CD4-positive, alpha-beta T cell (primary cell): ENCODE data around the gene MAN2A2. TPM values are rescaled to one million over a fixed set of nuclear protein-coding genes. Genes with fewer than 3 reads are reported as not detected.
"Not testable (repeated sequence)": the region's sequence is repeated elsewhere in the genome, so short reads cannot be mapped to it uniquely, and the experiment has no call there.

ENCODE experiments used
- ATAC-seq: fragments of 200-7000 bp; cut with Tn5 transposase; one replicate; pipeline ENCODE4 v1.10.0; 2022; ENCODE audit warnings: mild to moderate bottlenecking; ENCODE audit not compliant: poor library complexity
- CTCF ChIA-PET: fragments of 350-600 bp; sonication (Branson Sonifier 250); formaldehyde crosslinking; loops from one replicate; lab custom pipeline; 2021; ENCODE audit warnings: antibody characterized with exemption, inconsistent platforms; lab: Charles Lee
- POLR2A ChIA-PET: fragments of 350-600 bp; sonication (Branson Sonifier 250); formaldehyde crosslinking; loops from one replicate; lab custom pipeline; 2021; ENCODE audit warnings: antibody characterized with exemption, inconsistent platforms; lab: Charles Lee
- DNase-seq, 14 experiments: peaks; one replicate each; pipeline ENCODE4 v3.0.0-alpha.2; 2013 to 2020; ENCODE audit warnings: mixed read lengths in 2 of 14
- H3K27ac ChIP-seq, 2 donors: one replicate each; pipeline versions ENCODE4 v1.5.1 to v1.7.0; 2013; ENCODE audit warnings: low read length in 2 of 2, low read depth in 1 of 2, mild to moderate bottlenecking in 1 of 2
- H3K27me3 ChIP-seq, 2 experiments: 1 replicate in 1 of 2; 2 replicates in 1 of 2; pipeline versions ENCODE4 v1.6.1 to v1.7.0; 2013; ENCODE audit warnings: low read length in 2 of 2, control low read depth in 1 of 2, mild to moderate bottlenecking in 1 of 2, moderate library complexity in 1 of 2; ENCODE audit not compliant: insufficient read depth in 2 of 2, control insufficient read depth in 1 of 2
- H3K36me3 ChIP-seq: one replicate; pipeline ENCODE4 v1.6.1; 2013; ENCODE audit warnings: low read length, control low read depth; ENCODE audit not compliant: insufficient read depth
- H3K4me1 ChIP-seq: one replicate; pipeline ENCODE4 v1.6.1; 2013; ENCODE audit warnings: low read length, control low read depth; ENCODE audit not compliant: insufficient read depth
- H3K4me3 ChIP-seq: one replicate; pipeline ENCODE4 v1.5.1; 2013; ENCODE audit warnings: mild to moderate bottlenecking, low read length, moderate library complexity
- H3K9me3 ChIP-seq, 2 experiments: 1 replicate in 1 of 2; 2 replicates in 1 of 2; pipeline versions ENCODE4 v1.6.1 to v1.7.0; 2013; ENCODE audit warnings: low read length in 2 of 2, mild to moderate bottlenecking in 2 of 2, control low read depth in 1 of 2, moderate library complexity in 1 of 2; ENCODE audit not compliant: control insufficient read depth in 1 of 2, insufficient read depth in 1 of 2
- H3K27ac Mint-ChIP-seq: one replicate; pipeline ENCODE4 v1.8.0; 2020; ENCODE audit warnings: mixed read lengths
- H3K27me3 Mint-ChIP-seq: one replicate; pipeline ENCODE4 v1.8.0; 2021; ENCODE audit warnings: mixed read lengths
- H3K36me3 Mint-ChIP-seq: one replicate; pipeline ENCODE4 v1.8.0; 2021; ENCODE audit warnings: low read depth, mixed read lengths
- H3K4me1 Mint-ChIP-seq: one replicate; pipeline ENCODE4 v1.8.0; 2021; ENCODE audit warnings: low read depth, mixed read lengths
- H3K4me3 Mint-ChIP-seq: one replicate; pipeline ENCODE4 v1.8.0; 2020; ENCODE audit warnings: mild to moderate bottlenecking, mixed read lengths
- H3K9me3 Mint-ChIP-seq: one replicate; pipeline ENCODE4 v1.8.0; 2020; ENCODE audit warnings: mixed read lengths
- intact Hi-C, 2 experiments: fragments of 100-400 bp; cut with DNase I in 1 of 2; cut with micrococcal nuclease in 1 of 2; formaldehyde crosslinking; loops; one replicate each; pipeline versions ENCODE4 v1.15.1 to v1.9.0; 2023 to 2025; cut with DNase I, micrococcal nuclease
- total RNA-seq, 174 experiments: library from RNA in 2 of 174; stranded (reverse) in 2 of 174; gene quantifications; one replicate each; pipeline ENCODE4 v1.2.3 and lab custom pipeline; 2021 to 2026
- TF ChIP-seq, protein P1 (sequence below): fragments of 200-600 bp; IDR thresholded peaks from one replicate; pipeline ENCODE4 v1.8.0; 2022; ENCODE audit warnings: antibody characterized with exemption, mild to moderate bottlenecking

MAN2A2 gene
- total RNA-seq, 2 experiments from 2014 or later, result 125 to 128 TPM

DNA sequence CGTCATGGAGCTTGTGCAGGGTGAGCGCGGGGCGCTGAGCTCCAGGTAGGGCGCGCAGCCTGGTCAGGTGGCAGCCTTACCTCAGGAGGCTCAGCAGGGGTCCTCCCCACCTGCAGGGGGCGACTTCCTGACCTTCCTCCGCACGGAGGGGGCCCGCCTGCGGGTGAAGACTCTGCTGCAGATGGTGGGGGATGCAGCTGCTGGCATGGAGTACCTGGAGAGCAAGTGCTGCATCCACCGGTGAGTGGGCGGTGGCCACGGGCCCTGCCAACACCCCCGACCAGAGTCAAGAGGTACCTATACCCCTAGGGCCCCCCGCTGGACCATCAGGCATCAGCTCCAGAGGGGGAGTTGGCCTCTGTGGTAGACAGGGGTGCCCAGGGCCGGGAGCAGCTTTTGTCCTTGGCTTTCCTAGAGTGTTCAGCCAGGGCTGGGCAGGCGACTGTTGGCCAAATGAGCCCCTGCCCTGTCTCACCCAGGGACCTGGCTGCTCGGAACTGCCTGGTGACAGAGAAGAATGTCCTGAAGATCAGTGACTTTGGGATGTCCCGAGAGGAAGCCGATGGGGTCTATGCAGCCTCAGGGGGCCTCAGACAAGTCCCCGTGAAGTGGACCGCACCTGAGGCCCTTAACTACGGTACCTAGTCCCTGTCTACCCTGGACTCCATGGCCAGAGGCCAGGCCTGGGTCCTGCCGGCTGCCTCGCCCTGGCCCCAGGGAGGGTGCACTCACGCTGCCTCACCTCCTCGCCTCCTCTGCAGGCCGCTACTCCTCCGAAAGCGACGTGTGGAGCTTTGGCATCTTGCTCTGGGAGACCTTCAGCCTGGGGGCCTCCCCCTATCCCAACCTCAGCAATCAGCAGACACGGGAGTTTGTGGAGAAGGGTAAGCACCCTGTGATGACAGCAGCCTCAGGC, 9.7 kb upstream of the MAN2A2 start:
- TF ChIP-seq, protein P1, sequence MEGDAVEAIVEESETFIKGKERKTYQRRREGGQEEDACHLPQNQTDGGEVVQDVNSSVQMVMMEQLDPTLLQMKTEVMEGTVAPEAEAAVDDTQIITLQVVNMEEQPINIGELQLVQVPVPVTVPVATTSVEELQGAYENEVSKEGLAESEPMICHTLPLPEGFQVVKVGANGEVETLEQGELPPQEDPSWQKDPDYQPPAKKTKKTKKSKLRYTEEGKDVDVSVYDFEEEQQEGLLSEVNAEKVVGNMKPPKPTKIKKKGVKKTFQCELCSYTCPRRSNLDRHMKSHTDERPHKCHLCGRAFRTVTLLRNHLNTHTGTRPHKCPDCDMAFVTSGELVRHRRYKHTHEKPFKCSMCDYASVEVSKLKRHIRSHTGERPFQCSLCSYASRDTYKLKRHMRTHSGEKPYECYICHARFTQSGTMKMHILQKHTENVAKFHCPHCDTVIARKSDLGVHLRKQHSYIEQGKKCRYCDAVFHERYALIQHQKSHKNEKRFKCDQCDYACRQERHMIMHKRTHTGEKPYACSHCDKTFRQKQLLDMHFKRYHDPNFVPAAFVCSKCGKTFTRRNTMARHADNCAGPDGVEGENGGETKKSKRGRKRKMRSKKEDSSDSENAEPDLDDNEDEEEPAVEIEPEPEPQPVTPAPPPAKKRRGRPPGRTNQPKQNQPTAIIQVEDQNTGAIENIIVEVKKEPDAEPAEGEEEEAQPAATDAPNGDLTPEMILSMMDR, result no peak
- Histone ChIP-seq H3K4me1 (no peaks in the 10 kb centered on the region), H3K4me3 (no peak overlapping the region), H3K27me3 (no peaks in the 10 kb centered on the region), H3K9me3 (no peaks in the 10 kb centered on the region), H3K36me3 (no peaks in the 10 kb centered on the region), H3K27ac (no peak overlapping the region)
- DNase-seq (no peak), ATAC-seq (no peak)
- H3K36me3 Mint-ChIP-seq, result no peaks in the 10 kb centered on the region
- H3K9me3 Mint-ChIP-seq, result no peaks in the 10 kb centered on the region
- ChIA-PET CTCF (no interaction called here), POLR2A (interaction anchor here (0.9 kb wide), 1 partner anchor 9 kb away, joined by 3 read pairs; the partner anchor contains the start of gene MAN2A2)
- no peak overlapping the region for H3K27ac Mint-ChIP-seq
- H3K4me1 Mint-ChIP-seq, result no peaks in the 10 kb centered on the region
- H3K27me3 Mint-ChIP-seq, result no peaks in the 10 kb centered on the region
- intact Hi-C loops, result no loop called here
- H3K4me3 Mint-ChIP-seq, result no peak overlapping the region

DNA sequence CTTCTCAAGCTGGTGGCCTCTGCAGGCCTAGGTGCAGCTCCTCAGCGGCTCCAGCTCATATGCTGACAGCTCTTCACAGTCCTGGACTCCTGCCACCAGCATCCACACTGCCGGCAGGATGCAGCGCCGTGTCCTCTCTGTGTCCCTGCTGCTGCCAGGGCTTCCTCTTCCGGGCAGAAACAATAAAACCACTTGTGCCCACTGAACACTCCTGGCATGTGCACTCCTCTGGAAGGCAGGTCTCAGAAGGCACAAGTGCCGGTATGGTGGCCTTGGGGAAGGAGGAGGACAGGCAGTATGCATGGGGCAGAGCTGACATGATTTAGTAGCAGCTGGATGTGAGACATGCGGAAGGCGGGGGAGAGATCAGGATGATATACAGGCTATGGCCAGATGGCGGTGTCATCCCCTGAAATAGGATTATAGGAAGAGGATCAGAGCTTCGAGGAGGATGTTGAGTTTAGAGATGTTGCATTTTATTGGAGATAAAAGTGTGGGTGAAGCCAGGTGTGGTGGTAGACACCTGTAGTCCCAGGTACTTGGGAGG, 7.5 kb upstream of the MAN2A2 start:
- no peak overlapping the region for H3K4me3 Mint-ChIP-seq
- H3K9me3 ChIP-seq, result no peaks in the 10 kb centered on the region
- ChIA-PET POLR2A (no interaction called here), CTCF (interaction anchor here (1.3 kb wide), 1 partner anchor 248 kb away, joined by 4 read pairs; no protein-coding TSS in a partner anchor)
- no peak overlapping the region for H3K27ac ChIP-seq
- H3K9me3 Mint-ChIP-seq, result no peaks in the 10 kb centered on the region
- ATAC-seq, result no peak
- no peak overlapping the region for H3K4me3 ChIP-seq
- intact Hi-C loops, result no loop called here
- no peak overlapping the region for H3K27ac Mint-ChIP-seq
- H3K4me1 ChIP-seq, result no peaks in the 10 kb centered on the region
- TF ChIP-seq, protein P1, result no peak
- no peak for DNase-seq
- H3K4me1 Mint-ChIP-seq, result no peaks in the 10 kb centered on the region
- H3K27me3 ChIP-seq, result no peaks in the 10 kb centered on the region
- no peaks in the 10 kb centered on the region for H3K36me3 ChIP-seq
- no peaks in the 10 kb centered on the region for H3K27me3 Mint-ChIP-seq
- no peaks in the 10 kb centered on the region for H3K36me3 Mint-ChIP-seq

DNA sequence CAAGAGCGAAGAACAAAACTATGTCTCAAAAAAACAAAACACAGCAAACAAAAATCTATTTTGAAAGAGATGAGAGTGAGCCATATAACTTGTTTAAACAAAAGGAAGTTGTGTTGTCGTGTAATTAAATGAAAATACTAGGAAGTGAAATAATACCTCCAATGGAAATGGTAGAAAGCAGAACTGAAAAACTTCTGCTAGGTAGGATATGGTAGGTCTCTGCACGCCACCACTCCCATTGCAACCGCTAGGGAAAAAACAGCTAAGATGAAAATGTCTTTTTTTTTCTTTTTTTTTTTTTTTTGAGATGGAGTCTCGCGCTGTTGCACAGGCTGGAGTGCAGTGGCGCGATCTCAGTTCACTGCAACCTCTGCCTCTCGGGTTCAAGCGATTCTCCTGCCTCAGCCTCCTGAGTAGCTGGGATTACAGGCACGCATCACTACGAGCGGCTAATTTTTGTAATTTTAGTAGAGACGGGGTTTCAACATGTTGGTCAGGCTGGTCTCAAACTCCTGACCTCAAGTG, 5.9 kb upstream of the MAN2A2 start:
- H3K27ac Mint-ChIP-seq, H3K27ac ChIP-seq, H3K36me3 Mint-ChIP-seq, H3K4me3 Mint-ChIP-seq, POLR2A ChIA-PET, H3K4me3 ChIP-seq, intact Hi-C loops, H3K27me3 ChIP-seq, H3K4me1 ChIP-seq, H3K9me3 ChIP-seq, H3K27me3 Mint-ChIP-seq, DNase-seq, H3K36me3 ChIP-seq, ATAC-seq, H3K9me3 Mint-ChIP-seq: not testable (repeated sequence)
- H3K4me1 Mint-ChIP-seq, result peaks cover 12% of the 10 kb centered on the region
- CTCF ChIA-PET, result interaction anchor here (1.2 to 1.3 kb wide), 2 partner anchors 35 to 249 kb away, joined by 3 to 4 read pairs; partner anchors contain the start of gene HDDC3
